Spinal cord (tissue), 10 donors: ENCODE data around the gene SERPINA6. TPM values are rescaled to one million over a fixed set of nuclear protein-coding genes. Genes with fewer than 3 reads are reported as not detected.

Experiments used
- DNase-seq, 6 donors: peaks; one replicate each; pipeline versions ENCODE4 v3.0.0 to v3.0.0-alpha.2; 2013 to 2015; ENCODE audit warnings: low spot score in 6 of 6, low read depth in 4 of 6
- H3K27ac ChIP-seq: one replicate; pipeline ENCODE4 v1.5.1; 2013; ENCODE audit warnings: low read depth, low read length, control low read depth
- H3K27me3 ChIP-seq: one replicate; pipeline ENCODE4 v1.6.1; 2013; ENCODE audit warnings: low read length; ENCODE audit not compliant: control insufficient read depth, insufficient read depth
- H3K36me3 ChIP-seq: one replicate; pipeline ENCODE4 v1.6.1; 2013; ENCODE audit warnings: low read length; ENCODE audit not compliant: control insufficient read depth, insufficient read depth
- H3K4me1 ChIP-seq: one replicate; pipeline ENCODE4 v1.6.1; 2013; ENCODE audit warnings: low read length; ENCODE audit not compliant: control insufficient read depth, insufficient read depth
- H3K4me3 ChIP-seq: one replicate; pipeline ENCODE4 v1.5.1; 2013; ENCODE audit warnings: low read depth, low read length, control low read depth
- H3K9me3 ChIP-seq: one replicate; pipeline ENCODE4 v1.6.1; 2013; ENCODE audit warnings: low read length; ENCODE audit not compliant: control insufficient read depth, insufficient read depth
- WGBS: methylation state at CpG from one replicate; pipeline ENCODE4 v1.1.5; 2013; ENCODE audit warnings: missing lambda C conversion rate; ENCODE audit not compliant: insufficient coverage; 5-methylcytosine and 5-hydroxymethylcytosine counted together
- polyA plus RNA-seq, 2 donors: library from polyadenylated mRNA; unstranded; fragments of 120-200 nt; gene quantifications; one replicate each; pipeline ENCODE4 v1.2.1, GENCODE V29; 2013; ENCODE audit not compliant: insufficient read length in 2 of 2
- total RNA-seq, 2 donors: library from RNA; depleted of rRNA in 1 of 2; stranded (reverse); fragments of 120-200 nt in 1 of 2; fragments of >200 nt in 1 of 2; gene quantifications; one replicate each; pipeline versions ENCODE4 v1.2.3 to v1.2.4, GENCODE V29; 2013 to 2014
- donor health status: healthy.

SERPINA6 gene
- total and polyA plus RNA-seq, 4 donors: 0.06 TPM; not detected in 3

GRCh38 chr14:94343238-94344005, 20.3 kb upstream of the SERPINA6 start:
- no peak for DNase-seq
- Histone ChIP-seq H3K36me3 (no peaks in the 10 kb centered on the region), H3K27me3 (no peaks in the 10 kb centered on the region), H3K9me3 (no peaks in the 10 kb centered on the region), H3K27ac (no peak overlapping the region), H3K4me1 (no peaks in the 10 kb centered on the region), H3K4me3 (no peak overlapping the region)
- 84% methylated on average over 6 of the region's 8 CpGs for WGBS

GRCh38 chr14:94342334-94342934, 19.3 kb upstream of the SERPINA6 start:
- peak; percentile 13 to 91 (median 29) for DNase-seq

GRCh38 chr14:94341656-94342333, 18.7 kb upstream of the SERPINA6 start:
- H3K4me1 ChIP-seq: no peaks in the 10 kb centered on the region
- 69% methylated on average over 5 of the region's 5 CpGs for WGBS
- DNase-seq: peak in 1 of 6 donors; percentile 4
- no peaks in the 10 kb centered on the region for H3K9me3 ChIP-seq
- no peaks in the 10 kb centered on the region for H3K36me3 ChIP-seq
- no peaks in the 10 kb centered on the region for H3K27me3 ChIP-seq
- H3K4me3 ChIP-seq: no peak overlapping the region
- H3K27ac ChIP-seq: peak overlapping the region; percentile 29

More at GRCh38 chr14:94342334-94342934, 19.3 kb upstream of the SERPINA6 start:
- no peaks in the 10 kb centered on the region for H3K4me1 ChIP-seq
- H3K27ac ChIP-seq: no peak overlapping the region
- H3K4me3 ChIP-seq: no peak overlapping the region
- no peaks in the 10 kb centered on the region for H3K36me3 ChIP-seq
- WGBS: 86% methylated on average over 1 of the region's 2 CpGs
- H3K27me3 ChIP-seq: no peaks in the 10 kb centered on the region
- H3K9me3 ChIP-seq: no peaks in the 10 kb centered on the region

DNA sequence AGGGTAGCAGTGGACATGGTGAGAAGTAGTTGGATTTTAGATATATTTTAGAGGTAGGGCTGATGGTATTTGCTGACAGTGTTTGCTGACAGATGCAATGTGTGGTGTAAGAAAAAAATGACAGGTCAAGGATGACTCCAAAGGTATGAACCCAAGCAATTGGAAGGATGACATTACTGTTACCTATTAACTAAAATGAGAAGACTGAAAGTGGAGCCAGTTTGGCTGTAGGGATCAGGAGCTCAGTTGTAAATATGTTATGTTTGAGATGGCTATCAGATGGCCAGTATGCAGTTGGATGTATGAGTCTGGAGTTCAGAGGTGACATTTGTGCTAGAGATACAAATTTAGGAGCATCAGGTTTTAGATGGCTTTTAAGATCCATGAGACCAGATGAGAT, 17.4 kb upstream of the SERPINA6 start:
- Histone ChIP-seq H3K9me3 (no peaks in the 10 kb centered on the region), H3K27me3 (no peaks in the 10 kb centered on the region), H3K4me1 (no peaks in the 10 kb centered on the region), H3K4me3 (no peak overlapping the region), H3K27ac (no peak overlapping the region), H3K36me3 (no peaks in the 10 kb centered on the region)
- DNase-seq: no peak

DNA sequence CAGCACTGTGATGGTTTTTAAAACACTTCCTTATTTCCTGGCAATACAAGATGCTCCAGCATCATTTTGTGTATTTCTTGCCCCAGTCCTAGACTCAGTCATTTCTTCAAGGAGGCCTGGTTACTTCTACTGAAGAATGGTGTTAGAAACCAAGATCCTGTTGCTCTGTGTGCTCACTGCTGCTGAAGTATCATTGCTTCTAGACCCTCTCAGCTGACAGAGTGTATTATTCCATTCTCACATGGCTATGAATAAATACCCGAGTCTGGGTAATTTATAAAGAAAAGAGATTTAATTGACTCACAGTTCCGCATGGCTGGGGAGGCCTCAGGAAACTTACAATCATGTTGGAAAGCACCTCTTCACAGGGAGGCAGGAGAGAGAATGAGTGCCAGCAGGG, 14.9 kb upstream of the SERPINA6 start:
- no peaks in the 10 kb centered on the region for H3K36me3 ChIP-seq
- H3K4me3 ChIP-seq: no peak overlapping the region
- H3K9me3 ChIP-seq: no peaks in the 10 kb centered on the region
- no peaks in the 10 kb centered on the region for H3K27me3 ChIP-seq
- no peak overlapping the region for H3K27ac ChIP-seq
- H3K4me1 ChIP-seq: no peaks in the 10 kb centered on the region
- DNase-seq: no peak
- no CpG with 5 or more reads among the region's 2 CpGs for WGBS

DNA sequence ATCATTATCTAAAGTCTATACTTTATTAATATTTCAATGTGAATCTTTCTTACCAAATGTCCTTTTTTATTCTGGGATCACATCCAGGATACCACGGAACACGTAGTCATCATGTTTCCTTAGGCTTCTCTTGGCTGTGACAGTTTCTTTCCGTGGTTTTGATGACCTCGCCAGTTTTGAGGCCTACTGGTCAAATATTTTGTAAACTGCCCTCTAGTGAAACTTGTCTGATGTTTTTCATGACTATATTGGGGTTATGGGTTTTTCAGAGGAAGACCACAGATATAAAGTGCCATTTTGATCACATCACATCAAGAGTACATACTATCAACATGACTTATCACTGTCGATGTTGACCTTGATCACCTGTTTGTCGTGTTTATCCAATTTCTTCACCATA, 14.1 kb upstream of the SERPINA6 start:
- Histone ChIP-seq H3K36me3 (no peaks in the 10 kb centered on the region), H3K27ac (no peak overlapping the region), H3K4me1 (no peaks in the 10 kb centered on the region), H3K4me3 (no peak overlapping the region), H3K9me3 (no peaks in the 10 kb centered on the region), H3K27me3 (no peaks in the 10 kb centered on the region)
- WGBS: no CpG with 5 or more reads among the region's 6 CpGs
- no peak for DNase-seq

DNA sequence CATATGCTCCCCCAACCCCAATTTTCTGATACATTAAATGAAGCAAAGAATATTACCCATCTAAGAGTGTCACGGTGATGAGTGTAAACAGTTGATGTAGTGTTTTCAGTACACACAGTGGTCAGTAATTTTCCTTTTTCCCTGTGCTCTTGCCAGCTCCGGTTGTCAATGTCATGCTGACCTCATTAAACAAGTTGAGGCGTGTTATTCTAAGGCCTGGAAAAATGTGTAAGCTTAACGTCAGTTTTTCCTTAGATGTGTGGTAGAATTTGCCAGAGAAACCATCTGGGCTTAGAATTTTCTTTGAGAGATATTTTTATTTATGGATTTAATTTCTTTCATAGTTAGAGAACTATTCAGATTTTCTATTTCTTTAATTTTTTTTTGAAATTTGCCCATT, 11.7 kb upstream of the SERPINA6 start:
- WGBS: no CpG with 5 or more reads among the region's 4 CpGs
- Histone ChIP-seq H3K9me3 (no peaks in the 10 kb centered on the region), H3K27me3 (no peaks in the 10 kb centered on the region), H3K27ac (no peak overlapping the region), H3K4me3 (no peak overlapping the region), H3K36me3 (no peaks in the 10 kb centered on the region), H3K4me1 (no peaks in the 10 kb centered on the region)
- no peak for DNase-seq

GRCh38 chr14:94332587-94332986, 9.5 kb upstream of the SERPINA6 start:
- Histone ChIP-seq H3K27ac (no peak overlapping the region), H3K27me3 (no peaks in the 10 kb centered on the region), H3K4me1 (no peaks in the 10 kb centered on the region), H3K36me3 (no peaks in the 10 kb centered on the region), H3K9me3 (no peaks in the 10 kb centered on the region), H3K4me3 (no peak overlapping the region)
- DNase-seq: no peak

DNA sequence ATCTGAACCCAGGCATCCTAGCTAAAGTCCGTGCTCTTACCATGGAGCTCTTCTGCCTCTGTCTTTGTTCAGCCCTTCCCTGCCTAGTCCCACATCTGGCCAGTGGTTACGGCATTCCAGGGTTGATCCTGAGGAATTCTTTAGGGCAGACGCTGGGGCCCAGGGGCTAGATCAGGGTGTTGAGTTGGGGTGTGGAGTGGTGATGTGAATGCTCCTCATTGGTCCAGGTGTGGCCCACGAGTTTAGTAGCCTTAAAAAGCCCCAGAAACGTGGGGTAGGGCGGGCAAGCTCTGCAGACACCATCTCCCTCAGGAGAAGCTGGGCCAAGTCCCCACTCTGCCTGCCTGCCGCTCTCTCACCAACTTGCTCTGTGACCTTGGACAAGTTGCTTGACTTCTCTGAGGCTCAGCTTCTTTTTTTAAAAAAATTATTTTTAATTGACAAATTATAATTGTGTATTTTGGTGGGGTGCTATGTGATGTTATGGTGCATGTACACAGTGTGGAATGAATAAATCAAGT, 9.0 kb upstream of the SERPINA6 start:
- H3K36me3 ChIP-seq: no peaks in the 10 kb centered on the region
- no peaks in the 10 kb centered on the region for H3K9me3 ChIP-seq
- no peak overlapping the region for H3K27ac ChIP-seq
- no peak for DNase-seq
- H3K4me3 ChIP-seq: no peak overlapping the region
- H3K27me3 ChIP-seq: no peaks in the 10 kb centered on the region
- no peaks in the 10 kb centered on the region for H3K4me1 ChIP-seq
- WGBS: 73% methylated on average over 5 of the region's 7 CpGs
